ENCODE results near the gene MEGF11.

- TF ChIP-seq CTCF (IDR thresholded peaks at IDR 0.05; ENCODE audit: low read length) = no peak
- no peak for TF ChIP-seq EZH2 (IDR thresholded peaks at IDR 0.05; ENCODE audit: borderline replicate concordance, low read length)
These were observed 114.5 kb downstream of the MEGF11 start for GRCh38 chr15:66138892-66139590.
